NCI-H187 (cell line): ENCODE results near the gene SYDE2.
A peak's percentile ranks its signal among the peaks of the same experiment; 100 is the strongest.

Experiments used
- DNase-seq, 2 experiments: peaks; one replicate each; lab custom pipeline; 2025; lab: John Stamatoyannopoulos, UW

Gene SYDE2

GRCh38 chr1:85121744-85122143 is 79.1 kb downstream of the SYDE2 start:
- DNase-seq: no peak

GRCh38 chr1:85118751-85119150 is 82.1 kb downstream of the SYDE2 start:
- no peak for DNase-seq

DNA sequence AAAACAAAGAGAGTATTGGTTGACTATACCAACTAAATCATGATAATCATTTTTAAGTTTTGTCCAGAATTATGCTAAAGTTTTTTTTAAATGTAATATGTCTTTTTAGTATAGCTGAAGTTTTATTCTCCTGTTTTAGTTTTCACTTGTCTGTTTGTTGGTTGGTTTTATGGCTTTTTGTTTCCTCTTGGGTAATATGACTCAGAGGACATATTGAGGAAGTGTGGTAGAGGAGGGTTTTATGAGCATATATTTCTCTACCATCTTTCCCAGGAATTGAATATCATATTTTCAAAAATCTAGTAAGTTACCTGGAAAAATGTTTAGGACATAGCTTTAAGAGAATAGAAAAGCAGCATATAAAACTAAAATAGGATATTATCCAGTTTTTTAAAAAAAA is 84.0 kb downstream of the SYDE2 start:
- no peak for DNase-seq

DNA sequence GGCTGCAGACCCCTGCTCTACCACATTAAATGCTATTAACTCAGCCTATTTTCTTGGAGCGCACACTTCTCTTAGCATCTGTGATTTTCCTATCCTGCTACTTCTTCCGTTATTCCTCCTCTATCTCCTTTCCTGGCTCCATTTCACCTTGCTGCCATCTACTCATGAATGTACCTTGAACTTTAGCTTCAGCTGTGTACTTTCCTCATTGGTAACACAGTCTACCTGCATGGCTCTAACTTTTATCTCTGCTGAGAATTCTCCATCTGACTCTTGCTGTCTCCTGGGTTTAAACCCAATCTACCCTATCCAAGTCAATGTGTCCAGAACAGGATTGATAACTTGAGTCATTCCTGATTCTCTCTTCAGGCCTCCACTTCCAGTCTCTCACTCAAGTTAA is 84.9 kb downstream of the SYDE2 start:
- no peak for DNase-seq

- DNase-seq: no peak
These were observed 89.1 kb downstream of the SYDE2 start for GRCh38 chr1:85111695-85112094.

GRCh38 chr1:85109475-85109874 is 91.3 kb downstream of the SYDE2 start:
- peak in 1 of 2 experiments; percentile 67 for DNase-seq
